Kidney tubule cell (primary cell): ENCODE measurements around the gene UBL5.
"Not testable (repeated sequence)": the region's sequence is repeated elsewhere in the genome, so short reads cannot be mapped to it uniquely, and the experiment has no call there.

Experiments
- DNase-seq: peaks from one replicate; pipeline ENCODE4 v3.0.0-alpha.2; 2018; ENCODE audit warnings: low spot score

Gene UBL5

GRCh38 chr19:9811139-9811538, 16.6 kb upstream of the UBL5 start:
- DNase-seq: no peak

- DNase-seq: no peak
Measured at GRCh38 chr19:9818175-9818733, 9.5 kb upstream of the UBL5 start.

- peak; percentile 100 for DNase-seq
Measured at GRCh38 chr19:9818734-9819595, 8.8 kb upstream of the UBL5 start, which contains the start of gene FBXL12. Gene FBXL12 (minus strand): TSS chr19:9819079. CDS start chr19:9818813, 266 bp downstream.

DNA sequence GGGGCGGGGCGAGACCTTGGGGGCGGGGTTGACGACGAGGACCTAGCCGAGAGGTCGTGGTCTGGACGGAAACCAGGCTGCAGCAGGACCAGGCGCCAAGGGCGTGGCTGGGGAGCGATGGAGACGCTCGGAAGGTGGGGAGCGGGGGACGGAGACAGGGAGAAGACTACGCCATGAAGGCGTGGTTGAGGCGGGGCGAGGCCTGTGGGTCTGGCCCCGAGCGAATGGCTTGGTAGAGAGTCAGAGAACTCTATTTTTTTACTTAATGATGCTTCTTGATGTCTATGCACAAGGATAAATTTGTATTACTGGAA, 8.2 kb upstream of the UBL5 start:
- no peak for DNase-seq

DNA sequence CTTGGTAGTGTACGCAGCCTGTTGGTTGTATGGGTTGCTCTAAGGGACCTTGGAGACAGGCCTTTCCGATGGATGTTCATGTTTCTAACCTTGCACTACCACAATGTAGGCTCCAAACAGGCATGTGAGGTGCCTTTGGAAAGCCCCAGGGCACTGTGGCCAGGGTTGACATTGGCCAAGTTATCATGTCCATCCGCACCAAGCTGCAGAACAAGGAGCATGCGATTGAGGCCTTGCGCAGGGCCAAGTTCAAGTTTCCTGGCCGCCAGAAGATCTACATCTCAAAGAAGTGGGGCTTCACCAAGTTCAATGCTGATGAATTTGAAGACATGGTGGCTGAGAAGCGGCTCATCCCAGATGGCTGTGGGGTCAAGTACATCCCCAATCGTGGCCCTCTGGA, 7.7 kb upstream of the UBL5 start:
- not testable (repeated sequence) for DNase-seq

DNA sequence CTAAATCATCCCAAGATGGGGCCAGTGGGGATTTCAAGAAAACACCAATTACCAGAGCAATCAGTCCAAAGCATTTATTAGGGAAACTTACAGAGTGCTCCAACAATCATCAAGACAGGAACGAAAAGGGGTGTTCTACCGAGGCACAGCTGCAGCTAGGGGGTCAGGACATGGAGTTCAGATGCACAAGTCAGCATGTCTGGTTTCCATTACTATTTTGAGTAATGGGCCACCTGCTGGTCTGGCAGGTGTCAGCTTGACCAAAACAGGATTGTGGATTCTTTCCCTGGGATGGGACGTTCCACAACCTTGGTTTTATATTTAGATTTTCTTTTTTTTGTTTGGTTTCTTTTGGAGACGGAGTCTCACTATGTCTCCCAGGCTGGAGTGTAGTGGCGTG, 3.9 kb upstream of the UBL5 start:
- no peak for DNase-seq

GRCh38 chr19:9828551-9829063, 889 bp downstream of the UBL5 start:
- DNase-seq: no peak

DNA sequence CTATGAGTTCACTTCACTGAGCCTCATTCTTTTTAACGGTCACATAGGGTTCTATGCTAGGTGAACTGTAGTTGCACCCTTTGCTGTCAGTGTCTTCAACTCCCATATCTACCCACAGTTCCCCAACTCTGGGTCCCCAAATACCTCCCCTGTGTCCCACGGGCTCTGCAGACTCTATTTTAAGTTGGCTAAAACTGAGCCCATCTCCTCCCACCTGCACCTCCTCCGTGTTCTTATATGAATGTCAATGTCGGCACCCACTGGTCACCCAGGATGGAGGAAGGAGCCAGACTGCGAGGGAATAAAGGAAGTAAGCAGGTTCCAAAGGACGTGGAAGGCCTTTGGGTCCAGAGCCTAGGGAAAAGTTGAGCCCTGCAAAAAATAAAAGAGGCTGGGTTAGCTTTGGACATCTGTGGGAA, 6.6 kb downstream of the UBL5 start:
- no peak for DNase-seq

GRCh38 chr19:9834726-9835506, 7.2 kb downstream of the UBL5 start, which contains the start of gene PIN1:
Gene PIN1 (plus strand): TSS chr19:9835318. CDS start chr19:9835345, 27 bp downstream.
- DNase-seq: peak; percentile 99

GRCh38 chr19:9835507-9835949, 7.8 kb downstream of the UBL5 start:
- DNase-seq: no peak

GRCh38 chr19:9836021-9836420, 8.3 kb downstream of the UBL5 start:
- DNase-seq: peak; percentile 39

DNA sequence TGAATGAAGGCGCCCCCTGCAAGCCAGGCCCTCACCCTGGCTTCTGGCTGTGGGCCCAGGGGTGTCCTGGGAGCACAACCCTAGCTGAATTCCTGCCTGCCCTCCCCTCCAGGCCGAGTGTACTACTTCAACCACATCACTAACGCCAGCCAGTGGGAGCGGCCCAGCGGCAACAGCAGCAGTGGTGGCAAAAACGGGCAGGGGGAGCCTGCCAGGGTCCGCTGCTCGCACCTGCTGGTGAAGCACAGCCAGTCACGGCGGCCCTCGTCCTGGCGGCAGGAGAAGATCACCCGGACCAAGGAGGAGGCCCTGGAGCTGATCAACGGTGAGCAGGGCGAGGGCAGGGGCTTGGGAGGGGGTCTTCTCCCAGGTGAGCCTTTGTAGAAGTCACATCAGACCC, 10.6 kb downstream of the UBL5 start:
- DNase-seq: no peak

- no peak for DNase-seq
Measured at GRCh38 chr19:9839415-9839814, 11.7 kb downstream of the UBL5 start.

DNA sequence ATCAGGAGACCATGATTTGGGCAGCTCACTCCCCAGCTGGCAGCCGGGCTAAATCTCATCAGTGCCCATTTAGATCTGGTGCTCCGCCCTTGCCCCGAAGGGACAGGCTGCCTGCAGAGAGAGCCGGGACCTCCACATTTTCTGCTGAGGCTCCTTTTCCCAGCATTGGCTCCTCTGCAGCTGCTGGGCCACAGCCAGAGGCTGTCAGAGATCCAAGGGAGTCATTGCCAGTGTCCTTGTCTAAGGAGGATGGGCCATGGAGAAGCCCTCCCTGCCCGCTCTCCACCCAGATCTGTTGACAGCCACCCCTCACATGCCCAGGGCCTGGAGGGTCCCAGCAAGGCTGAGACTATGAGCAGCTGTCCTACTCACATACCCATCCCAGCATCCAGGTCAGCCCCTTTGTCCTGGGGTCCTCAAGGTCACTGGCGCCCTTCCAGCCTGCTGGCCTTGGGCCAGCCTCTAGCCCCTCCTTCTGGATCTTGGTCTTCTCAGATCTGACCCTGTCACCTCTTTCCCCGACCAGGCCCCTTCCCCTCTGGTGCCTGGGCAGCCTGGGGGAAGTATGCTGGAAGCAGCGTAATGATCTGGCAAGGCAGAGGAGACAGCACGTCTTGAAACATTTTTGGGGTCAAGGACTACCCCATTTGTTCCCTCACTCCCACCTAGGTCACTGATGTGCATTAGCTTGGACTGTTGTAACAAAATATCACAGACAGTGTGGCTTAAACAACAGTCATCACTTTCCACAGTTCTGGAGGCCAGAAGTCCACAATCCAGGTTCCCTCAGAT, 15.3 kb downstream of the UBL5 start:
- DNase-seq: no peak

GRCh38 chr19:9843626-9844273, 16.0 kb downstream of the UBL5 start:
- not testable (repeated sequence) for DNase-seq

GRCh38 chr19:9847087-9847671, 19.5 kb downstream of the UBL5 start:
- peak; percentile 71 for DNase-seq

DNA sequence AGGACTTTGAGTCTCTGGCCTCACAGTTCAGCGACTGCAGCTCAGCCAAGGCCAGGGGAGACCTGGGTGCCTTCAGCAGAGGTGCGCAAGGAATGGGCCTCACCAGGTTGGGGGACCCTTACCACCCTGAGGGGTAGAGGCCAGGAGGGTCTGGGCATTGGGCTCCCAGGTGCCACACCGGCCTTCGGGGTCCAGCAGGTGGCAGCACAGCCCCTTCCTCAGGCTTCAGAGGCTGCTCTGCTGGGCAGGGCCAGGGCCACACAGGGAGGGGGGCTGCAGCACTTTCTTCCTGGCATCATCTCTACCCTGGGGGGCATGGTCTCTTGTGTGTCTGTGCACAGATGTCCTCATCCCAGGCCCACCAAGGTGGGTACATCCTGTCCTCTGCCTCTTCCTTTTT, 20.3 kb downstream of the UBL5 start:
- no peak for DNase-seq

DNA sequence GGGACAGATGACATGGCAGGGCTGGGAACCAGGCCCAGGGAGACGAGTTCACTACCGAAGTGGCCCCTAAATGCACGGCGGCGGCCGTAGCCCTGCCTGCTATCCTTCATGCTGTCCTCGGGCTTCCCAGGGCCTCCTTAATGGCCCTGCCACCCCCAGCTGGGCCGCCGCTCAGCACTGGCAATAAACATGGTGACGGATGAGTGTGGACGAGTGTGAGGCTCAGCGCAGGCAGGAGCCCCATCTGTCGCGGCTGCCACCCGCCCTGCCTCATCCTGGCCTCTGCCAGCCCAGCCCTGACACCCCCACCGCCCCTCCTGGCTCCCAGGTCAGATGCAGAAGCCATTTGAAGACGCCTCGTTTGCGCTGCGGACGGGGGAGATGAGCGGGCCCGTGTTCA, 21.0 kb downstream of the UBL5 start:
- no peak for DNase-seq

DNA sequence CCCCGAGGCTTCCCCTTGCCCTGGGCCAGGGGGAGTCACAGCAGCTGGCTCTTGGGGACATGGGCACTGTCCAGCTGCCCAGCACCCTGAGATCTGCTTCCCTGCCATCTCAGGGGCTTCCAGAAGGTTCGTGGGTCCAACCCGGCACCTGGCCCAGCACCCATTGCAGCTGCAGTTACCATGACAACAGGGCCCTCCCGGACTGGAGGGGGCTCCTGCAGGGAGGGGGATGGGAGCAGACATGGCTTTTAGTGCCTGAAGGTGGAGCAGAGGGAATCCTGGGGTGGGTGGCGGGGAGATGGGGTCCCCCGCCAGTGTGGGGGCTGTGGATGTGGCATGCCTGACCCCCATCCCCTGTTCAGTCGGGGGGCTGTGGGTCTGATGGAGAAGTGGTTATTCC, 22.1 kb downstream of the UBL5 start:
- no peak for DNase-seq

- no peak for DNase-seq
Measured at GRCh38 chr19:9850235-9850959, 22.7 kb downstream of the UBL5 start.
